C1 segment of cervical spinal cord (tissue), 14 donors: ENCODE measurements around the gene PSTPIP1.
A peak's percentile ranks its signal among the peaks of the same experiment; 100 is the strongest.

Experiments used
- DNase-seq, 14 donors: peaks; one replicate each; lab custom pipeline; 2025; lab: John Stamatoyannopoulos, UW

Gene PSTPIP1

DNA sequence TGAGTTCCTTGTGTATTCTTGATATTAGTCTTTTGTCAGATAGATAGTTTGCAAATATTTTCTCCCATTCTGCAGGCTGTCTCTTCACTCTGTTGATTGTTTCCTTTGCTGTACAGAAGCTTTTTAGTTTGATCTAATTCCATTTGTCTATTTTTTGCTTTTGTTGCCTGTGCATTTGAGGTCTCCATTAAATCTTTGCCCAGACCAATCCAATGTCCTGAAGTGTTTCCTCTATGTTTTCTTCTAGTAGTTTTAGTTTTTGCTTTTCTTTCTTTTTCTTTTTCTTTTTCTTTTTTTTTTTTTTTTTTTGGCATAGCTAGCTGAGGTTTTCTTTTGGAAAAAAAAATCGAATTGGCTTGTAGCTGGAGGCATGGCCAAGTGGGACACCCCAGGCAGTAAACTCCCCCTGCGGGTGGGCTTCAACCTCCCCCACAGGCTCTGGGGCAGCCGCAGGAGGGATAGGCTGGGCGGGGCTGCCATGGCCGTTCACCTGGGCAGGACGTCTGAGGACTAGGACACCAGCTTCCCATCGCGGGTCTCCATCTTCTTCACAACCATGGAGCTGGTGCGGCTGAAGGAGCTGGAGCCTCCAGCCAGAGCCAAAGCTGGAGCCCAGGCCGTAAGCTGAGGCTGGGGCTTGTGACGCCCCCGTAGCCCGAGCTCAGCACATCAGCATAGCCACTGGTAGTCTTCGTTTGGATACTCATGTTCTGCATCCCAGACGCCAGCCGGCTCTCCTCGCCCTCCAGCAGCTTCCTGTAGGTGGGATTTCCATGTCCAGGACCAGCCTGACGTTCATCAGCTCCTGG lies 16.2 kb upstream of the PSTPIP1 start:
- no peak for DNase-seq

GRCh38 chr15:76979331-76979925 lies 15.5 kb upstream of the PSTPIP1 start:
- no peak for DNase-seq

GRCh38 chr15:76979996-76980520 lies 14.9 kb upstream of the PSTPIP1 start:
- DNase-seq = no peak

GRCh38 chr15:76982356-76982755 lies 12.6 kb upstream of the PSTPIP1 start:
- DNase-seq = no peak

DNA sequence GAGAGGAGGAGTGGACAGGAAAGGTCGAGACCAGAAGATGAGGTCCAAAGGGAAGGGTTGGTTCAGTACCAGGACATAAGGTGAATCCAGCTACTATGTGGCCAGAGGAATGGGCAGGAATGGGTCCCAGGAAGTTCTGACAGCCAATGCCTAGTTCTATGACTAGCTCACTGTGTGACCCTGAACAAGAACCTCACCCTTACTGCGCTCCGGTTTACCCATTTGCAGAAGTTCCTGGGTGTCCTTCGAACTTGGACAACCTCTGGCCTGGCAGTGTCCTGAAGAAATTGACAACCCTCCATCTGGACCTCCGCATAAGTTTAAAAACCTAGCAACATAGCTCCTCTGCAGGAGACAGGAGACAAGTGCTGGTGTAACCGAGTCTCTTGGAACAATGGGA lies 12.2 kb upstream of the PSTPIP1 start:
- no peak for DNase-seq

DNA sequence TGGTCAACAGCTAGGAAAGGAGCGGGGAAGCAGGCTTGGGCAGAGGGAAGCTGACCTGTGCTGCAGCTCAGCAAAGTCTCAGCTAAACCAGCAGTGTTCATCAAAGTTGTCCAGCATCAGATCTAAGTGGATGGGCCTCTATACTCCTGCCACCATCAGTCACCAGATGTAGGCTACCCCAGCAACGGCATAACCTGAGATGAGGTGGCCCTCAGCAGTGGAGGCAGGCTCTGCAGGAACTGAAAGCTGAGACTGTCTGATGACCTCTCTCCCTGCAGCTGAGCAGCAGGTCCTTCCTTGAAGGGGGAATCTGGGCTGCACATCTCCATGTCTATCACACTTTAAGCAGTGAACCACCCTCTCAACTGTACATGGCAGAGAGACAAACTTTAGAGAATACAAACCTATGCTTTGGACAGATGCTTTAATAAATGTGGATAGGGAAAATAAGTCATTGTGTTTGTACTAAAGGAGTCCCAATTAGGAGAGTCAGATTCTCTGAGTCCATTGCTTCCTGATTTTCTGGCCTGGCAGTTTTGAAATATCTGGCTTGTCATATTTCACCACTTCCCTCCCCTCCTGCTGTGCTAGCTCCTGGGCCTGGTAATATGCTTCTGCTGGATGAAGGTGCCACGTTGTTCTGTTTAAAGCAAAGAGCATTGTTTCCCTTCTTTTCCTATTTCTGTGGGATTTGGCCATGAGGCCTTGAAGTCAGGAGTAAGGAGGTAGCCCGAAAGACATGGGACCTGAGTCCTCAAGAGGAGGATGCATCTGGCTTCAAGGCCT lies 11.1 kb upstream of the PSTPIP1 start:
- DNase-seq = no peak

DNA sequence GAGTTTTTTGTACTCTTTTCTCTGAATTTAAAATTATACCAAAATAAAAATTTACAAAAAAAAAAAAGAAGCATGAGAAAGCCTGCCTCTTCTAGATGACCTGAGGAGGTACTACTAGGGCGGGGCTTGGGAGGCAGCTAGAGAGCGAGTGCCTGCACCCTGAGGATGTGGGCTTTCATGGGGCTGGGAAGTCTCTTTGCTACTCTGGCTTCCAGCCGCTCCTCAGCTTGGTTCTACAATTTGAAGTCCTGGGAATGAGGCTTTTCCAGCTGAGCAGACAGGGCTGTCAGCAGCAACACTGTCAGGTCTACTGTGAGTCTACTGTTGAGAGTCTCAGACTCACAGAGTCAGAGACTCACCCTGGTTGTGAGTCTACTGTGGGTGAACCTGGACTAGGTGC lies 8.2 kb upstream of the PSTPIP1 start:
- no peak for DNase-seq

GRCh38 chr15:76987276-76987675 lies 7.7 kb upstream of the PSTPIP1 start:
- no peak for DNase-seq

DNA sequence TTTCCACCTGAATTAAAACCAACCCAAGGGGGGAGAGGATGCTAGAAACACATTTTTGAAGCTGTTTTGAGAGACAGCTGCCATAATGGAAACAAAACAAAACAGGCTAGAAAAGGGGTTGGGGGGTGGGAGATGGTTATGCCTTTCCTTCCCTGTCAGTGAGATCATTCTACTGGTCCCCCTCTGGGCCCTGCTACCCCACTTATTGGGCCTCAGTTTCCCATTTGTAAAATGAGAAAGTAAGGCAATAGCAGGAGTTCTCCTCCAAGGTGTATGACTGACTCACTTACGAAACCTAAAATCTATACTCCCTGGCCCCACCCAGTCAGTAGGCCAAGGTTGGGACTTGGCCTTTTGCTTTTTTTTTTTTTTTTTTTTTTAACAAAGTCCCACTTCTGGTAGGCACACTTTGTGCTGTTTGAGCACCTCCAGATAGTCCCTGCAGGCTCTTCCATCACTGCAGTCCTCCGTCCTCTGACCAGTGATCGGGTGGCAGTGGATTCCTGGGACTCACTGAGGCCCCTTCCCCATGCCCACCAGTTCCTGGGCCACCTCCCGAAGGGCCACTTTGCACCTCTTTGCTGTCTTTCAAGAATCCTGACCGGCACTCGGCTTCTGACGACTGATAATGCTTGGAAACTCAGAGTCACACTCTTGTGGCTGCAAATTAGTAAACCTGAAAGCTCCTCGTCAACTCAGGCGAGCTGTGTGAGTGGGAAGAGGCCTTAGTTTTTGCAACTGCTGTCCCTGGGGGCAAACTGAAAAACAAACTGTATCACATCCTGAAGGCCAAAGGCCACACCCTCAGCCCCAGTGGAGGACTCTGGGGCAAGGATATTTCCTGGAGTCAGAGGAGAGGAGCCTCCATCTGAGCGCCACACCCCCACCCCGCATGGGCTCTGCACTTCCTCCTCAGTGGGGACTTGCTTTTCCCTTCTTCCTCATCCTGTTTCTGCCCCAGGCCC lies 6.7 kb upstream of the PSTPIP1 start:
- peak in 3 of 14 donors; percentile 13 to 26 (median 26) for DNase-seq

GRCh38 chr15:76988867-76989780 lies 5.8 kb upstream of the PSTPIP1 start:
- DNase-seq = peak in 2 of 14 donors; percentile 19 to 26

DNA sequence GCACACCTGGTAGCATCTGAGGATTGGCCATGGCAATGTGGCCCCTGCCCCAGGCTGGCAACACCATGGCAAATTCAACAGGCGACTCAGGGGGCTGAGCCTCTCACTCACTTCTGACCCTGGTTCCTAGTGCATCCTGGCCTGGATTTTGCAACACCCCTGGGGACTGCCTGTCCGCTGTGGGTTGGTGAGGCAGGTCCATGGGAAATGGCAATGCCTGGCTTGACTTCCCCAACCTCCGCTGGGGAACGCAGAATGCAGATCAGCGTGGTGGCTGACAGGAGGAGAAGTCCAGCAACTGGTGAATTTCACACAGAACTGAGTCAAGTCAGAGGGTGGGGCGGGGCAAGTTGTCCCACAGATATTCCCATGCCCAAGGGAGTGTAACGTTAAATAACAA lies 3.9 kb upstream of the PSTPIP1 start:
- DNase-seq = no peak

- DNase-seq = peak in 5 of 14 donors; percentile 13 to 35 (median 25)
These were observed 2.9 kb upstream of the PSTPIP1 start for GRCh38 chr15:76991741-76992645.

DNA sequence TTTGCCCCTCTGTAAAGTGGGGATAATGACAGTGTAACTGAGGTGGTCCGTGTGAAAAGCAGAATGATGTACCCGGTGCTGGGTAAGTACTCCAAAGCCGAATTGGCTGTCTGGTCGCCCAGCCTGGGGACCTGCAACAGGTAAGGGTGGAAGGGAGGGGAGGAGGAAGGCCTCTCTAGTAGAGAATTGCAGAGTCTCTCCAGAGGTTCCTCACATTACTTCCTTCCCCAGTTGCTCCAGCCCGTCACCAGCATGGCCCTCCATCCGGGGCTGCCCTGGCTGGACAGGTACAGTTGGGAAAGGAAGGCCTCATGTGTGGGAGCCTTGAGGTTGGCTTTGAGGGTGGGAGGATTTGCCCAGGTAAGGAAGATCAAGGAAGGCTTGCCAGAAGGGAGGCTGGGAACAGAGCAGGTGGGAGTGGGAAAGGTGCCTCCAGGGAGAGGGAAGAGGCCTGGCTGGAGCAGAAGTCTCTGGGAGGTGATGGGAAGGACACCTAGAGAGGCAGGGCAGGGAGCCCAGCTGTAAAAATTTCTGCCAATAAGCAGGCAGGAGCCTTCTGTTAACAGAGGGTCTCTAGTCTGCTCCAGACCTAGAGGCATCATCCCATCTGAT lies 1.7 kb upstream of the PSTPIP1 start:
- no peak for DNase-seq

- no peak for DNase-seq
These were observed 925 bp upstream of the PSTPIP1 start for GRCh38 chr15:76994001-76994400.

DNA sequence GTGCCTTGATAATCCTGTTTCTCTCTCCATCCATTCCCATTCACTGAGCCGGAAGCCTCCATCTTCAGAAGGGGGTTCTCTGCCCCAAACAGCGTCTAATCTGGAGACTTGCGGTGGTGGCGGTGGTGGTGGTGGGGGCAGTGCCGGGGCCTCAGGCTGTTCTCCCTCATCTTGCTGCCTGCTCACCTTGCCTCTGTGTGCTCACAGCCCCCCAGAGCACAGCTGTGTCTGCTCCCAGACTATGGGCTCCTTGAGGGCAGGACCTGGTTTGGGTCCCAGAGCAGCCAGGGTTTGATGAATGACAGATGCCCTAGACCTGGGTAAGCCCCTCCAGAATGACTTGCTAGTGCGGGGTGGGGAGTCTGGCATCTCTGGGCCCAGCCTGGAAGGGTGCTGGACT lies 430 bp upstream of the PSTPIP1 start:
- no peak for DNase-seq

GRCh38 chr15:76996076-76996525 lies 1.2 kb downstream of the PSTPIP1 start:
- no peak for DNase-seq

- peak in 6 of 14 donors; percentile 9 to 79 (median 23) for DNase-seq
These were observed 1.8 kb downstream of the PSTPIP1 start for GRCh38 chr15:76996526-76997401.
